ENCODE measurements around the gene DSTN.

DSTN gene

GRCh38 chr20:17625246-17626051 is 55.6 kb downstream of the DSTN start:
- peak in 1 of 5 donors; percentile 6 for DNase-seq

GRCh38 chr20:17626217-17627007 is 56.5 kb downstream of the DSTN start:
- peak in 1 of 5 donors; percentile 6 for DNase-seq

GRCh38 chr20:17627101-17627955 is 57.5 kb downstream of the DSTN start:
- DNase-seq = no peak

- no peak for DNase-seq
These were observed 58.4 kb downstream of the DSTN start for GRCh38 chr20:17628101-17628841.

GRCh38 chr20:17629025-17629424 is 59.1 kb downstream of the DSTN start:
- DNase-seq = no peak

- DNase-seq = no peak
These were observed 59.8 kb downstream of the DSTN start for GRCh38 chr20:17629678-17630089.

GRCh38 chr20:17630151-17630805 is 60.4 kb downstream of the DSTN start:
- no peak for DNase-seq

GRCh38 chr20:17630806-17631195 is 60.9 kb downstream of the DSTN start:
- no peak for DNase-seq

- DNase-seq = no peak
These were observed 61.9 kb downstream of the DSTN start for GRCh38 chr20:17631576-17632319.

GRCh38 chr20:17633221-17633849 is 63.5 kb downstream of the DSTN start:
- DNase-seq = no peak

- no peak for DNase-seq
These were observed 64.1 kb downstream of the DSTN start for GRCh38 chr20:17633850-17634500.

- no peak for DNase-seq
These were observed 64.9 kb downstream of the DSTN start for GRCh38 chr20:17634661-17635331.

GRCh38 chr20:17635332-17636244 is 65.7 kb downstream of the DSTN start:
- no peak for DNase-seq

- no peak for DNase-seq
These were observed 66.9 kb downstream of the DSTN start for GRCh38 chr20:17636523-17637412.

GRCh38 chr20:17637413-17637780 is 67.5 kb downstream of the DSTN start:
- DNase-seq = no peak

- DNase-seq = no peak
These were observed 68.2 kb downstream of the DSTN start for GRCh38 chr20:17637985-17638640.
